GM18520 (cell line): ENCODE results near the gene NXPE4.
"Not testable (repeated sequence)": the region's sequence is repeated elsewhere in the genome, so short reads cannot be mapped to it uniquely, and the experiment has no call there.

Experiments
- ATAC-seq: cut with Tn5 transposase; IDR thresholded peaks from one replicate; pipeline ENCODE4 v1.9.1; 2021; ENCODE audit not compliant: unreplicated experiment

Gene NXPE4

DNA sequence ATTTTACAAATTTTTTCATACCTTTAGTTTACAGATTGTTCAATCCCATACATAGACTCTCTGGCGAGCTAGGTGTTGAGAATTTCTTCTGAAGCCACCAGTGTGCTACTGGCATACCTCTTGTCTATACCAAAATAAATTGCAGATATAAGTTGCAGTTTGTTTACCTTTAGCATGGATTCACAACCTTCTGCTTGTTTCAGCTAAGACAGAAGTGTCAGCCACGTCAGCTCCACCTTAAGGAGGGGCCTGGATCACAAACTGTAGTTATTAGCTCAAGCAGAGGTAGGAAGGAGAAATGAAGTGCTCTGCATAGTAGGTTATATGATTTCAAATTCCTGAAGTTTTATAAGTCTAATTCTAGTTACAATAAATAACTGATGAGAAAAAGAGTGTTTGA, at the start of gene NXPE4:
NXPE4 (minus strand) TSS at position 216 of the 400 bp plus-strand sequence. CDS start 1,027 bp downstream, outside the sequence.
- ATAC-seq: no peak

DNA sequence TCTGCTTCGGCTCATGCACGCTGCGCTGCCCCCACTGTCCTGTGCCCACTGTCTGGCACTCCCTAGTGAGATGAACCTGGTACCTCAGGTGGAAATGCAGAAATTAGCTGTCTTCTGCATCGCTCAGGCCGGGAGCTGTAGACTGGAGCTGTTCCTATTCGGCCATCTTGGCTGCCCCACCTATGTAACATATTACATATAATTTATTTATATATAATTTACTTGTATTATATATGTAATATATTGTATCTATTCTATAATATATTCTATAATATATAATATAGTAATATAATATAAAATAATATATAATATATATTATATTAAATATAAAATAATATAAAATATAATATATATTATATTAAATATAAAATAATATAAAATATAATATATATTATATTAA, 43.9 kb upstream of the NXPE4 start:
- ATAC-seq: not testable (repeated sequence)

DNA sequence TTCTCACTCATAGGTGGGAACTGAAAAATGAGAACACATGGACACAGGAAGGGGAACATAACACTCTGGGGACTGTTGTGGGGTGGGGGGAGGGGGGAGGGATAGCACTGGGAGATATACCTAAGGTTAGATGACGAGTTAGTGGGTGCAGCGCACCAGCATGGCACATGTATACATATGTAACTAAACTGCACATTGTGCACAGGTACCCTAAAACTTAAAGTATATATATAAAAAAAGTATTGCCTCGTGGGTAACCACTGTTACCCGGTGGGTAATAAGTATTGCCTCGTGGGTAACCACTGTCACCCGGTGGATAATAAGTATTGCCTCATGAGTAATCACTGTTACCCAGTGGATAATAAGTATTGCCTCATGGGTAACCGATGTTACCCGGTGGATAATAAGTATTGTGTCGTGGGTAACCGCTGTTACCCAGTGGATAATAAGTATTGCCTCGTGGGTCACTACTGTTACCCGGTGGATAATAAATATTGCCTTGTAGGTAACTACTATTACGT, 35.9 kb upstream of the NXPE4 start:
- ATAC-seq: not testable (repeated sequence)

DNA sequence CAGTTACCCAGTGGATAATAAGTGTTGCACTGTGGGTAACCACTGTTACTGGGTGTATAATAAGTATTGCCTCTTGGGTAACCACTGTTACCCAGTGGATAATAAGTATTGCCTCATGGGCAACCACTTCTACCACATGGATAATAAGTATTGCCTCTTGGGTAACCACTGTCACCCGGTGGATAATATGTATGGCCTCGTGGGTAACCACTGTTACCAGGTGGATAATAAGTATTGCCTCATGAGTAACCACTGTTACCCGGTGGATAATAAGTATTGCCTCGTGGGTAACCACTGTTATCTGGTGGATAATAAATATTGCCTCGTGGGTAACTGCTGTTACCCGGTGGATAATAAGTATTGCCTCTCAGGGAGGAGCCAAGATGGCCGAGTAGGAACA, 29.7 kb upstream of the NXPE4 start:
- no peak for ATAC-seq

DNA sequence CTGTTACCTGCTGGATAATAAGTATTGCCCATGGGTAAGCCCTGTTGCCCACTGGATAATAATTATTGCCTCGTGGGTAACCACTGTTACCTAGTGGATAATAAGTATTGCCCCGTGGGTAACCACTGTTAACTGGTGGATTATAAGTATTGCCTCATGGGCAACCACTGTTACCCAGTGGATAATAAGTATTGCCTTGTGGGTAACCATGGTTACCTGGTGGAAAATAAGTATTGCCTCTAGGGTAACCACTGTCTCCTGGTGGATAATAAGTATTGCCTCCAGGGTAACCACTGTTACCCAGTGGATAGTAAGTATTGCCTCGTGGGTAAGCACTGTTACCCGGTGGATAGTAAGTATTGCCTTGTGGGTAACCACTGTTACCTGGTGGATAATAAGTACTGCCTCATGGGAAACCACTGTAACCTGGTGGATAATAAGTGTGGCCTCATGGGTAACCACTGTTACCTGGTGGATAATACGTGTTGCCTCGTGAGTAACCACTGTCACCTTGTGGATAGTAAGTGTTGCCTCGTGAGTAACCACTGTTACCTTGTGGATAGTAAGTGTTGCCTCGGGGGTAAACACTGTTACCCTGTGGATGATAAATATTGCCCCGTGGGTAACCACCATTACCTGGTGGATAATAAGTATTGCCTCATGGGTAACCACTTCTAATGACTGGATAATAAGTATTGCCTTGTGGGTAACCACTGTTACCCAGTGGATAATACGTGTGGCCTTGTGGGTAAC, 29.0 kb upstream of the NXPE4 start:
- ATAC-seq: no peak

DNA sequence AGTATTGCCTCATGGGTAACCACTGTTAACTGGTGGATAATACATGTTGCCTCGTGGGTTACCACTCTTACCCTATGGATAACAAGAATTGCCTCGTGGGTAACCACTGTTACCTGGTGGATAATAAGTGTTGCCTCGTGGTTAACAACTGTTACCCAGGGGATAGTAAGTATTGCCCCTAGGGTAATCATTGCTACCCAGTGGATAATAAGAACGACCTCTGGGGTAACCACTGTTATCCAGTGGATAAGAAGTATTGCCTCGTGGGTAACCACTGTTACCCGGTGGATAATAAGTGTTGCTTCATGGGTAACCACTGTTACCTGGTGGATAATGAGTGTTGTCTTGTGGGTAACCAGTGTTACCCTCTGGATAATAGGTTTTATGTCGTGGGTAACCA, 28.1 kb upstream of the NXPE4 start:
- ATAC-seq: no peak

DNA sequence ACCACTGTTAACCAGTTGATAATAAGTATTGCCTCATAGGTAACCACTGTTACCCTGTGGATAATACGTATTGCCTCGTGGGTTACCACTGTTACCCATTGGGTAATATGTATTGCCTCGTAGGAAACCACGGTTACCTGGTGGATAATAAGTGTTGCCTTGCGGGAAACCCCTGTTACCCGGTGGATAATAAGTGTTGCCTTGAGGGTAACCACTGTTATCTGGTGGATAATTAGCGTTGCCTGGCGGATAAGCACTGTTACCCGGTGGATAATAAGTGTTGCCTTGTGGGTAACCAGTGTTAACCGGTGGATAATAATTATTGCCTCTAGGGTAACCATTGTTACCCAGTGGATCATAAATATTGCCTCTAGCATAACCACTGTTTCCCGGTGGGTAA, 27.3 kb upstream of the NXPE4 start:
- no peak for ATAC-seq

DNA sequence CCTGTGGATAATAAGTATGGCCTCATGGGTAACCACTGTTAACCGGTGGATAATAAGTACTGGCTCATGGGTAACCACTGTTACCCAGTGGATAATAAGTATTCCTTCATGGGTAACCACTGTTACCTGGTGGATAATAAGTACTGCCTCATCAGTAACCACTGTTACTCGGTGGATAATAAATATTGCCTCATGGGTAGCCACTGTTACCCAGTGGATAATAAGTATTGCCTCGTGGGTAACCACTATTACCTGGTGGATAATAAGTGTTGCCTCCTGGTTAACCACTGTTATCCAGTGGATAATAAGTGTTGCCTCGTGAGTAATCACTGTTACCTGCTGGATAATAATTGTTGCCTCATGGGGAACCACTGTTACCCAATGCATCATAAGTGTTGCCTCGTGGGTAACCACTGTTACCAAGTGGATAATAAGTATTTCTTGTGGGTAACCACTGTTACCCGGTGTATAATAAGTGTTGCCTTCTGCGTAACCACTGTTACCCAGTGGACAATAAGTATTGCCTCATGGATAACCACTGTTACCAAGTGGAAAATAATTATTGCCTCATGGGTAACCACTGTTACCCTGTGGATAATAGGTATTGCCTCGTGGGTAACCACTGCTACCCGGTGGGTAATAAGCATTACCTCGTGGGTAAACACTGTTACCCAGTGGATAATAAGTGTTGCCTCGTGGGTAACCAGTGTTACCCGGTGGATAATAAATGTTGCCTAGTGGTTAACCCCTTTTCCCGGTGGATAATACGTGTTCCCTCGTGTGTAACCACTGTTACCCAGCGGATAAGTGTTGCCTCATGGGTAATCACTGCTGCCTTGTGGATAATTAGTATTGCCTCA, 26.6 kb upstream of the NXPE4 start:
- no peak for ATAC-seq

DNA sequence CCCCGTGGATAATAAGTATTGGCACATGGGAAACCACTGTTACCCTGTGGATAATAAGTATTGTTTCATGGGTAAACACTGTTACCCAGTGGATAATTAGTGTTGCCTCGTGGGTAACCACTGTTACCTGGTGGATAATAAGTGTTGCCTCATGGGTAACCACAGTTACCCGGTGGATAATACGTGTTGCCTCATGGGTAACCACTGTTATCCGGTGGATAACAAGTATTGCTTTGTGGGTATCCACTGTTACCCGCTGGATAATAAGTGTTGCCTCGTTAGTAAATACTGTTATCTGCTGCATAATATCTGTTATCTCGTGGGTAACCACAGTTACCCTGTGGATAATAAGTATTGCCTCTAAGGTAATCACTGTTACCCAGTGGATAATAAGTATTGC, 25.5 kb upstream of the NXPE4 start:
- no peak for ATAC-seq

DNA sequence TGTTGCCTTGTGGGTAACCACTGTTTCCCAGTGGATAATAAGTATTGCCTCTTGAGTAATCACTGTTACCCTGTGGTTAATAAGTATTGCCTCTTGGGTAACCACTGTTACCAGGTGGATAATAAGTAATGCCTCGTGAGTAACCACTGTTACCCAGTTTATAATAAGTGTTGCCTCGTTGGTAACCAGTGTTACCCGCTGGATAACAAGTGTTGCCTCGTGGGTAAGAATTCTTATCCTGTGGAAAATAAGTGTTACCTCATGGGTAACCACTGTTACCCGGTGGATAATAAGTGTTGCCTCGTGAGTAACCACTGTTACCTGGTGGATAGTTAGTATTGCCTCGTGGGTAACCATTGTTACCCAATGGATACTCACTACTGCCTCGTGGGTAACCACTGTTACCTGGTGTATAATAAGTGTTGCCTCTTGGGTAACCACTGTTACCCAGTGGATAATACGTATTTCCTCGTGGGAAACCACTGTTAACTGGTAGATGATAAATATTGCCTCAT, 24.1 kb upstream of the NXPE4 start:
- ATAC-seq: no peak

DNA sequence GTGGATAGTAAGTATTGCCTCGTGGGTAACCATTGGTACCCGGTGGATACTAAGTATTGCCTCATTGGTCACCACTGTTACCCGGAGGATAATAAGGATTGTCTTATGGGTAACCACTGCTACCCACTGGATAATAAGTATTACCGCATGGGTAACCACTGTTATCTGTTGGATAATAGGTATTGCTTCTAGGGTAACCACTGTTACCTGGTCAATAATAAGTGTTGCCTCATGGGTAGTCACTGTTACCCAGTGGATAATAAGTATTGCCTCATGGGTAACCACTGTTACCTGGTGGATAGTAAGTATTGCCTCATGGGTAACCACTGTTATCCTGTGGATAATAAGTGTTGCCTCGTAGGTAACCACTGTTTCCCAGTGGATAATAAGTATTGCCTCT, 22.6 kb upstream of the NXPE4 start:
- no peak for ATAC-seq

DNA sequence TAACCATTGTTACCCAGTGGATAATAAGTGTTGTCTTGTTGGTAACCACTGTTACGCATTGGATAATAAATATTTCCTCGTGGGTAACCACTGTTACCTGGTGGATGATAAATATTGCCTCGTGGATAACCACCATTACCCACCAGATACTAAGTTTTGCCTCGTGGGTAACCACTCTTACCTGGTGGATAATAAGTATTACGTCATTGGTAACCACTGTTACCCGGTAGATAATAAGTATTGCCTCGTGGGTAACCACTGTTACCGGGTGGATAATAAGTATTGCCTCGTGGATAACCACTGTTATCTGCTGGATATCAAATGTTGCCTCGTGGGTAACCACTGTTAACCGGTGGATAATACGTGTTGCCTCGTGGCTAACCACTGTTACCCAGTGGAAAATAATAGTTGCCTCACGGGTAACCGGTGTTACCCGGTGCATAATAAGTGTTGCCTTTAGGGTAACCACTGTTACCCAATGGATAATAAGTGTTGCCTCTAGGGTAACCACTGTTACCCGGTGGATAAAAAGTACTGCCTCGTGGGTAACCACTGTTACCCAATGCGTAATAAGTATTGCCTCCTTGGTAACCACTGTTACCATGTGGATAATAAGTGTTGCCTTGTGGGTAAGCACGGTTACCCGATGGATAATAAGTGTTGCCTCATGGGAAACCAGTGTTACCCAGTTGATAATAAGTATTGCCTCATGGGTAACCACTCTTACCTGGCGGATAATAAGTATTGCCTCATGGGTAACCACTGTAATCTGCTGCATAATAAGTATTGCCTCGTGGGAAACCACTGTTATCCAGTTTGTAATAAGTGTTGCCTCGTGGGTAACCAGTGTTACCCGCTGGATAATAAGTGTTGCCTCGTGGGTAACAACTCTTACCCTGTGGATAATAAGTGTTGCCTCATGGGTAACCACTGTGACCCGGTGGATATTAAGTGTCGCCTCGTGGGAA, 21.9 kb upstream of the NXPE4 start:
- ATAC-seq: no peak

DNA sequence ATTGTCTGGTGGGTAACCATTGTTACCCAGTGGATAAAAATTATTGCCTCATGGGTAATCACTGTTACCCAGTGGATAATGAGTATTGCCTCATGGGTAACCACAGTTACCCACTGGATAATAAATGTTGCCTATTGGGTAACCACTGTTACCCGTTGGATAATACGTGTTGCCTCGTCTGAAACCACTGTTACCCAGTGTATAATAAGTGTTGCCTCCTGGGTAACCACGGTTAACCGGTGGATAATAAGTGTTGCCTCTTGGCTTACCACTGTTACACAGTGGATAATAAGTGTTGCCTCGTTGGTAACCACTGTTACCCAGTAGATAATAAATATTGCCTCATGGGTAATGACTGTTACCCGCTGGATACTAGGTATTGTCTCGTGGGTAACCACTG, 20.9 kb upstream of the NXPE4 start:
- ATAC-seq: no peak

DNA sequence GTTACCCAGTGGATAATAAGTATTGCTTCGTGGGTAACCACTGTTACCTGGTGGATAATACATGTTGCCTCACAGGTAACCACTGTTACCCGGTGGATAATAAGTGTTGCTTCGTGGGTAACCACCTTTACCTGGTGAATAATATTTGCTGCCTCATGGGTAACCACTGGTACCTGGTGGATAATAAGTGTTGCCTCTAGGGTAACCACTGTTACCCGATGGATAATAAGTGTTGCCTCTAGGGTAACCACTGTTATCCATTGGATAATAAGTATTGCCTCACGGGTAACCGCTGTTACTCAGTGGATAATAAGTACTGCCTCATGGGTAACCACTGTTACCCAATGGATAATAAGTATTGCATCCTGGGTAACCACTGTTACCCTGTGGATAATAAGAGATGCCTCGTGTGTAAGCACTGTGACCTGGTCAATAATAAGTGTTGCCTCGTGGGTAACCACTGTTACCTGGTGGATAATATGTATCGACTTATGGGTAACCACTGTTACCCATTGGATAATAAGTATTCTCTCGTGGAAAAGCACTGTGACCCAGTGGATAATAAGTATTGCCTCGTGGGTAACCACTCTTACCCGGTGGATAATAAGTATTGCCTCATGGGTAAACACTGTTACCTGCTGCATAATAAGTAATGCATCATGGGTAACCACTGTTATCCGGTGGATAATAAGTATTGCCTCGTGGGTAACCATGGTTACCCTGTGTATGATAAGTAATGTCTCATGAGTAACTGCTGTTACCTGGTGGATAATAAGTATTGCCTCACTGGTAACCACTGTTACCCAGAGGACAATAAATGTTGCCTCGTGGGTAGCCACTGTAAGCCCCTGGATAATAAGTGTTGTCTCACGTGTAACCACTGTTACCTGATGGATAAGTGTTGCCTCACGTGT, 20.1 kb upstream of the NXPE4 start:
- no peak for ATAC-seq

DNA sequence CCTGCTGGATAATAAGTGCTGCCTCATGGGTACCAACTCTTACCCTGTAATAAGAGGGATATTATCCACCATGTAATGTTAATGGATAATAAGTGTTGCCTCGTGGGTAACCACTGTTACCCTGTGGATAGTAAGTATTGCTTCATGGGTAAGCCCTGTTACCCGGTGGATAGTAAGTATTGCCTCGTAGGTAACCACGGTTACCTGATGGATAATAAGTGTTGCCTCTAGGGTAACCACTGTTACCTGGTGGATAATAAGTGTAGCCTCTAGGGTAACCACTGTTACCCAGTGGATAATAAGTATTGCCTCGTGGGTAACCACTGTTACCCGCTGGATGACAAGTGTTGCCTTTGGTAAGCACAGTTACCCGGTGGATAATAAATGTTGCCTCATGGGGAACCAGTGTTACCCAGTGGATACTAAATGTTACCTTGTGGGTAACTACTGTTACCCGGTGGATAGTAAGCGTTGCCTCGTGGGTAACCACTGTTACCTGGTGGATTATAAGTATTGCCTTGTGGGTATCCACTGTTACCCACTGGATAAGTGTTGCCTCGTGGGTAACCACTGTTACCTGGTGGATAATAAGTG, 18.6 kb upstream of the NXPE4 start:
- no peak for ATAC-seq

DNA sequence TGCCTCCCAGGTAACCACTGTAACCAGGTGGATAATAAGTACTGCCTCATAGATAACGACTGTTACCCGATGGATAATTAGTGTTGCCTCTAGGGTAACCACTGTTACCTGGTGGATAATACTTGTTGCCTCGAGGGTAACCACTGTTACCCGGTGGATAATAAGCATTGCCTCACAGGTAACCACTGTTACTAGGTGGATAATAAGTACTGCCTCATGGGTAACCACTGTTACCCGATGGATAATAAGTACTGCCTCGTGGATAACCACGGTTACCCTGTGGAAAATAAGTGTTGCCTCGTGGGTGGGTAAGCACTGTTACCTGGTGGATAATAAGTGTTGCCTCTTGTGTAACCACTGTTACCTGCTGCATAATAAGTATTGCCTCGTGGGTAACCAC, 17.5 kb upstream of the NXPE4 start:
- ATAC-seq: not testable (repeated sequence)

DNA sequence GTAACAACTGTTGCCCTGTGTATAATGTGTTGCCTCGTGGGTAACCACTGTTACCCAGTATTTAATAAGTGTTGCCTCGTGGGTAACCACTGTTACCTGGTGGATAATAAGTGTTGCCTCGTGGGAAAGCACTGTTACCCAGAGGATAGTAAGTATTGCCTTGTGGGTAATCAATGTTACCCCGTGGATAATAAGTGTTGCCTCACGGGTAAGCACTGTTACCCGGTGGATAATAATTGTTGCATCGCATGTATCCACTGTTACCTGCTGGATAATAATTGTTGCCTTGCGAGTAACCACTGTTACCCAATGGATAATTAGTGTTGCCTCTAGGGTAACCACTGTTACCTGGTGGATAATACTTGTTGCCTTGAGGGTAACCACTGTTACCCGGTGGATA, 17.1 kb upstream of the NXPE4 start:
- no peak for ATAC-seq

DNA sequence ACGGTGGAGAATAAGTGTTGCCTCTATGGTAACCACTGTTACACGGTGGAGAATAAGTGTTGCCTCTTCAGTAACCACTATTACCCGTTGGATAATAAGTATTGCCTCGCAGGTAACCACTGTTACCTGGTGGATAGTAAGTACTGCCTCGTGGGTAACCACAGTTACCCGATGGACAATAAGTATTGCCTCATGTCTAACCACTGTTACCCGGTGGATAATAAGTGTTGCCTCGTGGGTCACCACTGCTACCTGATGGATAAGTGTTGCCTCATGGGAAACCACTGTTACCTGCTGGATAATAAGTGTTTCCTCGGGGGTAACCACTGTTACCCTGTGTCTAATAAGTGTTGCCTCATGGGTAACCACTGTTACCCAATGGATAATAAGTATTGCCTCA, 16.6 kb upstream of the NXPE4 start:
- ATAC-seq: not testable (repeated sequence)
